Renal cortical epithelial cell (primary cell): Measurements from ENCODE around the gene ACP6. TPM values are rescaled to one million over a fixed set of nuclear protein-coding genes. Genes with fewer than 3 reads are reported as not detected.
A peak's percentile ranks its signal among the peaks of the same experiment; 100 is the strongest.

Experiments
- DNase-seq: peaks from one replicate; pipeline ENCODE4 v3.0.0-alpha.2; 2011; ENCODE audit warnings: low read depth
- total RNA-seq: library from RNA; depleted of rRNA; stranded (reverse); fragments of >200 nt; gene quantifications from 2 replicates; pipeline ENCODE4 v1.2.3, GENCODE V29; 2014

The ACP6 gene
- total RNA-seq, 1 donor from 2014 or later = 9.5 TPM

DNA sequence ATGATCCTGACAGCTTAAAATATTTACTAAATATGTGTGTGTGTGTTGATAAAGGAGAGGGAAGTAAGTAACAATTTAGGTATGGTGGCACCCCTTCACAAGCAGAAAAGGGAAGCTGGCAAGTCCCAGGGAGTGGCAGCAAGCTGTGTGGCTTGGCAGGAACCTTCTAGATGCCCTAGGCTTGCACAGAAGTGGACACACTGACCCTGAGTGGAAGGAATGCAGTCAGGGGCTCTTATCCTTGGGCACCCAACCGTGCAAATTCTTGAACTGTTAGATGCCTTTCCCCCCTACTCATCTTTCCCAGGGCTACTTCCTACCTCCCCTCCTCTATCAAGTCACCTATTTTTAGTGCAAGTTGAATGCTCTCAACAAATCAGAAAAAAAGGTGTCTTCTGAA, 18.9 kb downstream of the ACP6 start:
- DNase-seq = peak; percentile 91

DNA sequence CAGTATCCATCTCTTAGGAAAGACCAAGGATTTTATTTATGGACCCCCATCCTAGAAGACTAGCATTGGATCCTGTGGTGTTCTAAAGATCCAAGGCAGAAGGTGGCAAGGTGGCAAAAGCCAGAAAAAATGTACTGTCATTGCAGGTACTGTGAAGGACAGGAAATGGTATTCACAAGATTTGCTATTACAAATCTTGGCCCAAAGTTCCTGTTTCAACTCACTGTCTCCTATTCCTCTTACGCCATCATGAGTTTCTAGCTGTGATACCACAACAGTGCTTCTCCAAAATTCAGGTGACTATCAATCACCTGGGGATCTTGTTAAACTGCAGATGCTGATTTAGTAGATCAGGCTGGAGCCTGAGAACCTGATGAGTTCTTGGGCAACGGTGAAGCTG, 21.4 kb downstream of the ACP6 start:
- DNase-seq = no peak

DNA sequence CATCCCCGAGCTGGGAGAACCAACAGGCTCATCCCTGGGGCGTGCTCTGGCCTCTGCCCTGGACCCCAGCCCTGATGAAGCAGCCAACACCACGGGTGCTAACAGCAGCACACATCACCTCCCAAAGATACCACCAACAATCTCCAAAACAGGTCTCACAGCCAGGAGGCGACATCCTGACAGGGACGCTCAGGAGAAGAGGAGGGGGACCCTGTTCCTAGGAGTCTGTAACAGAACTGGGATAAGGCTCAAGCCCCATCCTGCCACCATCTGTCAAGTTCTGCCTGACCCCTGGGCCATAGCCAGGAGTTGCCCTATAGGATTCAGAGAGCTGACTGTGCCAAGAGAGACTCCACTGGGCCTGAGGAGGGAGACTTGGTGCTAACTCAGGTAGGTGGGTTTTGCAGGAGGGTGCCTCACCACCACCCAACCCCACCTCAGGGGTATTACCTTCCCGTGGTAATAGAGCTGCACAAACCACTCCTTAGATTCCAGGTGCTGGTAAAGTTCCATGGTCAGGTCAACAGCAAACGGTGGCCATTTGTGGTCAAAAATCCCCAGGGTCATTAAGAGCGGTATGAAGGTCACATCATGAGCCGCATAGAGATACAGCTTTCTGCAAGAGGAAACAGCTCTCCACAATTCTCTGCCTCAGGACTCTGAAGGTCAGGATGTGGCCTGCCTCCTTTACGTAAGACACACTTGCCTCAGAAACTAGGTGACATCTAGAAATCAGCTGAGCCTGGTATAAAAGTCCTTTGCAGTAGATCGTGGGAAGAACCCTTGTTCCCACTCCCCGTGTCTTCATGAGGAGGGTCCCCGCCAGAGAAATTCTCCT, 22.3 kb downstream of the ACP6 start:
- DNase-seq = no peak

DNA sequence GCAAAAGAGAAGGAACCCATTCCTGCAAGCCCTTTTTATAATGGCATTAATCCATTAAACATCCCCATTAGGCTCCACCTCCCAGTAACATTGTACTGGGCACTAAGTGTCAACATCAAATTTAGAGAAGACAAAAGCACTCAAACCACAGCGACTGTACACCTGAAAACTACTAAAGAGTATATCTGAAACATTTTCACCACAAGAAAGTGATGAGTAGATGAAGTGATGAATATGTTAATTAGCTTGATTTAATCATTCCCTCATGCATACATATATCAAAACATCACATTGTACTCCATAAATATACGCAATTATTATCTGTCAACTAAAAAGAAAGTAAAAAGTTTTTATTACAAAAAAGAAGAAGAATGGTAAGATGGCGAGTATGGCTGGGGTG, 26.4 kb downstream of the ACP6 start:
- no peak for DNase-seq

DNA sequence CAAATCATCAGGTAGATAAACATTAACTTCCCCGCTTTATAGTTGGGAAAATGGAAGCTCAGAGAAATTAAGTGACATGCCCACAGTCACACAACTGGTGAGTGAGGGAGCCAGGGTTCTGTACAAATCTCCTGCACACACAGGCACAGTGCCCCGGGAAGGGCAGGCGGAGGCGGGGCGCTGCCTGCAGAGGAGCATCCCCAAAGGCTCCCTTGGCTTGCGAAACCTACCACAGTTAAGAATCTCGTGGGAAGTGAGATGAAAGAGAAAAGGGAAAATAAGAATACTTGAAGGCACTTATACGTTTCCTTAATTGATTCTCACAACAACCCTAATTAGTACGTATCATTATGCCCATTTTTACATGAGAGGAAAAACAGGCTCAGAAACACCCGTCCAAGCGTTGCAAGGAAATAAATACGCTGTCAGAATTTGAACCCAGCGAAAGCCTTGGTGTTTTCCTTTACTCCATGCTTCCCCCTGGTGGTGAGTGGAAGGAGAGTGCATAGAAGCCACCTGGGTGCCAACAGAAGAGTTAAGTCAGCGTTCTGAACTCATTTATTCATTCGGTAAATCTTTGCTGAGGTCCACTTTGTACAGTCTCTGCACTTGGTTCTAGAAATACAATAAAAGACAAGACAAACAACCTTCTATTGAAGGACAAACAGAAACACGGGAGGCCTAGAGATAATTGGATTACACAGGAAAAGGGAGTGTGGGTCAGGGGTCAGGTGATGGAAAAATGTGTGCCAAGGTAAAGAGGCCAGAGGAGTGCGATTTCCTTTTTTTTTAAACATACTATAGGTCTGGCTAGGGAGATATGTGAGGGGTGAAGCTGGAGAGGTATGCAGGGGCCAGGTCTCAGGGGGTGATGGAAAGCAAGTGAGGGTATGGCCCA, 28.4 kb downstream of the ACP6 start:
- peak; percentile 48 for DNase-seq

DNA sequence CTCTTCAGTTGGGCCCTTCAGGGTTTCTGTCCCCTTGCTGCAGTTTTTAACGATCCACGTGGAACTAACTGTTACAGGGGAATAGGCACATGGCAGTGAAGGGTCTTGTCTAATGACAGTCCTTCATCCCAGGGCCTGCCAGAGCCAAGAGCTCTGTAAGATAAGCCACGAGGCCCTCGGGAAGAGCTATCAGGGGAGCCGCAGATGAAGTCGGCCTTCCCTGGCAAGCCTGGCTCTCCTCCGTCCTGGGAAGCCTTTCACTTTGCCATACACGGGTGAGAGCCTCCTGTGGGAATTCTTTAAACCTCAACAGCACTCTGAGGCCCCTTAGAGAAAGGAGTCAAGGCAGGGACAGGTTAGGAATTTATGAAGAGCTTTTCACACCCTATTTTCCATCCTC, 29.0 kb downstream of the ACP6 start:
- no peak for DNase-seq

DNA sequence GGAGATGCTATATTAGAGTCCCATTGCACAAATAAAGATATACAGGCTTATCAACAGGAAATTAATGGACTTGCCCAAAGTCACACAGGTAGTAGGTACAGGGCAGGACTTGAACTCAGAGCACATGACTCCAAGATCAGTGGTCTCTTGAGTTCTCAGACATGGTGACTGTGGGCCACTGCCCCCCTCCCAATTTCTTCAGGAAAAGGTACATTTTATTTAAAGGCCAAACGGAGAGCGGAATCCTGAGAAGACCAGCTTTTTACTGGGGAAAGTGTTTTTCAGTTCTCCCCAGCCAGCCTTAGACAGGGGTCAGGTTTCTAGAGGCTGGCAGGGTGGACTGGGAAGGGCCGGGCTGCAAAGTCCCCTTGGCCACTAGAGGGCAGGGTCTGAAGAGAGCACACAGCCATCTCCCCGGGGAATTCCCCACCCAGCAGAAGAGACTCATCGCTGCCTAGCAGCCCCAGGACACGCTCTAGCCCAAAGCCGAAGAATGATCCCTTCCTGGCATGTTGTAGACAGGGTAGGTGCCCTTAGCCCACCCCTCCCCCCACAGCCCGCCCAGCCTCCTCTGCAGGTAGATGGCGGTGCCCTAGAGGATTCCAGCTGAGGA, 29.7 kb downstream of the ACP6 start:
- DNase-seq = peak; percentile 73

DNA sequence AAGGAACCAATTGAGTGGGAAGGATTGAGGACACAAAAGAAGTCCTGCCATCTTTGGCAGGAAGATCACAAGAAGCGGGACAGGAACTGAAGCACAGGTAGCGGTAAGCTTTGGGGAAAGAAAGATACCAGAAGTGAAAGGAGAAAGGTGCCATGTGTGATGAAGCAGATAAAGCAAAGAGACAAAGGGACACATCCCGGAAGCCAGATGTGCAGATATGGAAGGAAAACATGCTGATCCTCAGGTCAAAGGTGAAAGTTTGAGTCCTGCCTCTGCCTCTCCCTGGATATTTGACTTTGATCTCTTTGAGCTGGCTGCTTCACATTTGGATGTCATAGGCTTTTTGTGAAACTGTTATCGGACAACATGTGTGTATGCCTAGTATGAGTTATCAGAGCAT, 34.0 kb downstream of the ACP6 start:
- DNase-seq = no peak

DNA sequence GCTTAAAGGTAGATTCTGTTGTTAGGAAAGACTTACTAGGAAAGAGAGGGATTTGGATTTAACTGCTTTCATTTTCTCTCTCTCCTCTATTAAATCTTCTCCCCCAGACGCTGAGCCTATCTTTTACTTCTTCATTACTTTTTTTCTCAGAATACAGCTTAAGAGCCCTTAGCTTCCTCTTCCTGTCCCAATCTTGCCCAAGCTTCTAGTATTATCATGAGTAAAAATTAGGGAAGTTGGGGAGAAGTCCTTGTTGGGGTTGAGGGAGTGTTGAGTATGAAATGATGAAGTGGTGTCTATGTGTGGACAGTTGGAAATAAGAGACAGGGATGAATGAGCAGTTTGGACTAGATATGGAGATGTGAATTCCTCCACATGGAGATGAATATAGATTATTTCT, 35.0 kb downstream of the ACP6 start:
- DNase-seq = no peak

DNA sequence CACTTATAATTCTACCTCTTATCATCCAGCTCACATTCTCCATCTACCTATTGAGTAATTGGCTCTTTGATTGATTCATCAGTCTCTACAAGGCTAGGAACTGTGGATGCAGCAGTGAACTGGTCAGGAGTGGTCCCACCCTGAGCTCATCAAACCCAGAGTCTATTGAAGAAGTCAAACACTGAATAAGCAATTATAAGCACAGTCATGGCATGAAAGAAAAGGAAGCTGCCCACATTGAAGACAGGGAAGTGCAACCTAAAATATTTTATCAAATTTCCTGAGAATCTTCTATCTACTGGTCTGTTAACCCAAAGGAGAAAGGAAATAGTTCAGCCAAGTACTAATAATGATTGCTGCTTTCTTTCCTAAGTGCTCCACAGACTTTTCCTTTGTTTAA, 35.7 kb downstream of the ACP6 start:
- no peak for DNase-seq

DNA sequence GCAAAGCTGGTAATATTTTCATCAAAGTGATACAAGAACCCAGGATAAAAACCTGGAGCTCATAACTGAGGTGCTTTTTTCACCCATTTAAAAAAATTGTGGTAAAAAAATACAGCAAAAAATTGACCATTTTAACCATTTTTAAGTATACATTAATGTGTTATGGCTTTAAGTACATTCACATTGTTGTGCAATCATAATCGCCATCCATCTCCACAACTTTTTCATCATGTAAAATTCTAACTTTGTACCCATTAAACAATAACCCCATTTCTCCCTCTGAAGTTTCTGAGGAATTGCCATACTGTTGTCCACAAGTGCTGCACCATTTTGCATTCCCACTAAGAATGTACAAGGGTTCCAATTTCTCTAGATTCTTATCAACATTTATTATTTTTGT, 36.6 kb downstream of the ACP6 start:
- DNase-seq = no peak

DNA sequence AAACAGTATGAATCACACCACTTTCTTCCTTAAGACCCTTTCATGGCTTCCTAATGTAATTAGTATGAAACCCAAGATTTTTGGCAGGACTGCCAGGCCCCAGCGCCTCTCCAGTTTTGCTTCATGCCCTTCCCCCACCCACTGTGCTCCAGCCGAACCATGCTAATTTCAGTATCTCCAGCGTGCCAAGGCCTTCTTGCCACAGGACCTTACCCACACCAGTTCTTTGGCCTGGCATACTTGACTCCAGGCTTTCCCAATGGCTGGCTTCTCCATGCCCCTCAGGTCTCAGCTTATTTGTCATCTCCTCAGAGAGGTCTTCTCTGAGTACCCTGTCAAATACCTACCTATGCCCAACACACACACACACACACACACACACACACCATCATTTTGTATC, 38.5 kb downstream of the ACP6 start:
- DNase-seq = no peak

DNA sequence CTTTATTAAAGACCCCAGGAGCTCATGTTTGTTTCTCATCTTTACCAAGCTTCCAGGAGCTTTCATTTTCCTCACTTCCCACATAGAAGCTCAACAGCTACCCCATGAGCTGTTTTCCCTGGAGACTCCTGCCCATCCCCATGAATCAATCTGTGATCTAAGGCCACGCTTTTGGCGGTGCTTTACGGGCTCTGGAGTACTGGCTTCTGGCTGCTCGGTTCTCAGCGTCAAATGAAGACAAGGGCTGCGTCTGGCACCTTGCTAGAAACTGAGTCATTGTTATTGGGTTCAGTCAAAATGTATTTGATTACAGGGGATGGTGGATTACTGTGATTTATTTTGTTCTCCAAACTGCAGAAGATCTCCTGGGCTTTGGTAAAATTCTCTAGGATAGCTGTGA, 39.9 kb downstream of the ACP6 start:
- no peak for DNase-seq

DNA sequence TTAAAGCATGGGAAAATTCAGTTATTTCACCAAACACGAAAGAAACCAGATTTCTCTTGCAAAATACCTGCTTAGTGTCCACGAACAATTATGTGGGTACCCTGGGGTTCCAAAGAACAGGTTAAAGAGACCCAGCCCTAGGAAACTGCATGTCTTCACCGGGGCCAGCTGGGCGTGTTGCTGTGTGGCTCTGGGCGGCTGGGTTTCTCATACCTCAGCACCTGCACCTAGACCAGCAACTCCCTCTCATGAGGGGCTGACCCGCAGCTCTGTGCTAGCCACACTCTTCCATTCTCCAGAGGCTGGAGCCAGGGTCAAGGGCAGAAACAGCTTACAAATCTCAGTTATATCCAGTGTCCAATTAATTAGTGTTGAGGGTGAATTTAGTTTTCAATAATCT, 40.3 kb downstream of the ACP6 start:
- DNase-seq = no peak

DNA sequence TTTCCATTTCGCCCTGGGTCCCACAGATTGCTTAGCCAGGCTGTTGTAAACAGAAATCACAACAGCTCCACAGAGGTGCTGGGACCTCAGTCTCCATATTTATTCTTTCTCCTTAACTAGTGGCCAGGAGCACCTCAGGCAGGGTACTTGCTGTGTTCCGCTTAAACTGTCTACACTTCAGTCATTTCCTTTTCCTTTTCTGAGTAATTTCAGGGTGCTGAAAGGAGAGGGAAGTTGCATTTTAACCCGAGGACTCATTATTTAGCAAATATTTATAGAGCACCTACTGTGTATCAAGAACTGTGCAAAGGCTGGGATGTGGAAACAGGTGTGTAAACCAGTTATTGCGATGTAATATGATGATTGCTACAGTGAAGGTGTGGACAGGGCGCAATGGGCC, 41.9 kb downstream of the ACP6 start:
- no peak for DNase-seq

DNA sequence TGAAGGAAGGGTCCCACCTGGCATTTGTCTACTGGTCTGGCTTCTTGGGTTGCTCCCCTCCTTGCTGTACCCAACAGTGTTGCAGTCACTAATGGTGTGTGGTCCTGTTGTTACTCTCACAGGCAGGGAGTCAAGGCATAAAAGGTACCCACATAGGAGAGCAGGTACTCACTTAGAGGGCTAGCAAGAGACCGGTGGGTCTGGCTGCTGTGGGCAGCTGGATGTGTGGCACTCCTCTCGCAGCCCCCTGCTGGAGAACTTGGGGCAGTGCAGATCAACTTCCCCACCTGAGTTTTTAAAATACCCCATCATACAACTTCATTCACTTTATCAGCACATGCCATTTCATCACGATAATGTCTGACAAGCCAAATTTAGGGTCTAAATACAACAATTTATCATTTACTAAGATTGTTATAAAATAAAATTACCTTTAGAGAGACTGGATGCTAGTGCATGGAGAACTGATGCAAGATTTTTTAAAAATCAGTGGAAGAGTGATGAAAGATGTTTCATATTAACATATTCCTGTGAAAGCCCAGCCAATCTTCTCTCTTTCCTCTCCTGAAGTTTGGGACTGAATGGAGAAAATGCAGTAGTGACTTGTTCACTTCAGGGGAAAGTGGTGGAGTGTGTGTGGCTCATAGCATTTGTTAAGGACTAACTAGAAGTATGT, 42.8 kb downstream of the ACP6 start:
- no peak for DNase-seq

DNA sequence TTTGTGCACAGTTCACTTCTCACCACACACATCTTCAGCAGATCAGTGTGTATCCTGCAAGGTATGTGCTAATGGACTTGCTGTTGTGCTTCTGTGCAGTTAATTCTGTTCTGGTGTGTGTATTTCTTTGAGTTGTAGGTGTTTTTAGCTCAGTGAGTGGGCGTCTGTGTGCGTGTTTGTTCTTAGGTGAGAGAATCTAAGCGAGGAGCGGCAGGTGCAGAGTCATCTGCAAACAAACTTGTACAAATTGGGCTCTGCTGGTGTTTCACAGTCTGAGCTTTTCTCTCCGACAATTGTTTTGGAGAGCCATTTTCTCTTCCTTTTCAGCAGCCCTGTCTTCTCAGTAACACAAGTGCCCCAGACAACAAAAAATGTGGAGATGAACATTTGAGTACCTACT, 43.6 kb downstream of the ACP6 start:
- no peak for DNase-seq

DNA sequence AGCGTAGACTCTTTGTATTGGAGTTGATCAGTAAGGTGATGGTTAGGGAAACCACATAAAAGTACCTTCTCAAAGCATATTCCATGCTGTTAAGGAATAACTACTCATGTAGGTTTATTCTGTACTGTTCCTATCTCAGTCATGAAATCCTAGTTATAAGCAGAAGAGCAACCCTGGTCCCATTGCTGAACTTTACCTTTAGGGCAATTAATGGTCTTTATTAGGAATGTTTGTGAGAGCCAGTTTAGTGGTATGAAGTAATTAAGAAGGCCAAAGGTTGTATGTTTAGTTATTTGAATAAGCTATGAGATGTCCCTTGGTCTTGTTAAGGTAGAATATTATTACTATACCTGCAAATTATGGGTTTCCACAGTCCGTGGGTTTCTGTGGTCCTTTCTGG, 44.0 kb downstream of the ACP6 start:
- DNase-seq = no peak

DNA sequence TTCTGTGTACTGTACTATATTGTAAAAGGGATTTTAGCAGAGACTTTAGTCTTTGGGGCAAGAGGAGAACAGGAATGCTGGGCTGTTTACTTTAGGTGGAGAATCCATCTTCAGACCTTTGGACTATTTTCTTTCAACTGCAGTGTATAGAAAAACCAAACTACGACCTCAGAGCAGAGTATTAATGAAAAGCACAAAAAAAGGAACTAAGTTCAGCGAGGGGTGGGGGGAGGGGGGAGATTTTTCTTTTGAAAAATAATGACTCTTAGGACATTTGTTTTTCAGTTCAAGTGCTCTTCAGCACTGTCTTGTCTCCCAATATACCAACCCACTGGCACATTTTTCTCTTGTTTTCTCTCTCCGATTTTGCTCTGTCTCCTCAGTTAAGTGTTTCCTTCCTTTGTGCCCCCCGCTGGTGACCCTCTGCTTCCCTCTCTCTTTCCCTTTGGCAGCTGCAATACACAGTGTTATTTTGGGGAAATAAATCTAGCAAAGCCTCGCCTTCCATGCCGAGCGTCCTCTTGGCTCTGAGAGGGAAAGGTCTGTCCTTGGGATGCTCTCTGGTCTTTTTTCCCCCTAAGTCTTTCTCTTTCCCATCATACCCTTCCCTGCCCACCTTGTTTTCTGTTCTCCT, 44.8 kb downstream of the ACP6 start:
- no peak for DNase-seq

DNA sequence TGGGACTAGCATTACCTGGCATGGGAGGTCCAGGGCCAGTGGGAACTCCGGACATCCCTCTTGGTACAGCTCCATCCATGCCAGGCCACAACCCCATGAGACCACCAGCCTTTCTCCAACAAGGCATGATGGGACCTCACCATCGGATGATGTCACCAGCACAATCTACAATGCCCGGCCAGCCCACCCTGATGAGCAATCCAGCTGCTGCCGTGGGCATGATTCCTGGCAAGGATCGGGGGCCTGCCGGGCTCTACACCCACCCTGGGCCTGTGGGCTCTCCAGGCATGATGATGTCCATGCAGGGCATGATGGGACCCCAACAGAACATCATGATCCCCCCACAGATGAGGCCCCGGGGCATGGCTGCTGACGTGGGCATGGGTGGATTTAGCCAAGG, 45.8 kb downstream of the ACP6 start:
- no peak for DNase-seq

DNA sequence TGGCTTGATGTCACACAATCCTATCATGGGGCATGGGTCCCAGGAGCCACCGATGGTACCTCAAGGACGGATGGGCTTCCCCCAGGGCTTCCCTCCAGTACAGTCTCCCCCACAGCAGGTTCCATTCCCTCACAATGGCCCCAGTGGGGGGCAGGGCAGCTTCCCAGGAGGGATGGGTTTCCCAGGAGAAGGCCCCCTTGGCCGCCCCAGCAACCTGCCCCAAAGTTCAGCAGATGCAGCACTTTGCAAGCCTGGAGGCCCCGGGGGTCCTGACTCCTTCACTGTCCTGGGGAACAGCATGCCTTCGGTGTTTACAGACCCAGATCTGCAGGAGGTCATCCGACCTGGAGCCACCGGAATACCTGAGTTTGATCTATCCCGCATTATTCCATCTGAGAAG, 46.3 kb downstream of the ACP6 start:
- no peak for DNase-seq

DNA sequence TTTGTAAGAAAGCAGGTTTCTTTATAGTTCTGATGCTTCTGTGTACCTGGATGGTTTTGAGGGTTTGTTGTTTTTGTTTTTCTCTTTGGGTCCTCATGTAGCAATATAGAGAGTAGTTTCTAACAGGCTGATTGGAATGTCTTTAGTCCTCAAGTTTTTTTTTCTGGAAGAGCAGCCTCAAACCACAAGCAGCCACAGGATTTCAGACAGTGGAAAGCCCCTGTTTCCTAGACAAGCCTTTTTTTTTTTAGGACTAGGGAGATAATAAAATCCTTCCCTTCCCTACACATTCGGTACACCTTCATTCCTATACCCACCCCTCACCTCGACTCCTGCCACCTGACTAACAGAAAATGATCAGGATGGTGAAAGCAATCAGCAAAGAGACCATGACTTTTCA, 47.6 kb downstream of the ACP6 start:
- DNase-seq = peak; percentile 80
